ENCODE measurements around the gene FAM120B. TPM values are rescaled to one million over a fixed set of nuclear protein-coding genes. Genes with fewer than 3 reads are reported as not detected.

FAM120B gene
- total RNA-seq, 1 experiment from 2014 or later = 16.7 TPM

GRCh38 chr6:170447561-170447930 is 141.0 kb downstream of the FAM120B start:
- no CpG with 5 or more reads among the region's 14 CpGs for WGBS (ENCODE audit: extremely low coverage, insufficient read length, low lambda C conversion rate)
- H3K27me3 ChIP-seq (ENCODE audit: insufficient read depth, low read length) = no peaks in the 10 kb centered on the region

More at GRCh38 chr6:170447561-170447930, 141.0 kb downstream of the FAM120B start:
- H3K27ac ChIP-seq (ENCODE audit: insufficient read length, low read depth, low read length) = no peak overlapping the region
- no peak overlapping the region for H4K91ac ChIP-seq (ENCODE audit: insufficient read length, low read depth, low read length)
- H3K14ac ChIP-seq (ENCODE audit: insufficient read depth, low read length) = no peak overlapping the region; the same call in 1 of the 2 replicates
- H2BK120ac ChIP-seq (ENCODE audit: low read depth, low read length, poor library complexity, severe bottlenecking) = no peak overlapping the region
- H3T11ph ChIP-seq (ENCODE audit: low read length) = no peak overlapping the region
- H3K9ac ChIP-seq (ENCODE audit: extremely low read depth, insufficient read length, low read length) = no peak overlapping the region
- no peak overlapping the region for H2BK5ac ChIP-seq (ENCODE audit: insufficient read length, low read length)
- no peak overlapping the region for H3K56ac ChIP-seq (ENCODE audit: insufficient read length, low read depth, low read length)
- H3K79me2 ChIP-seq (ENCODE audit: insufficient read depth, low read length) = no peaks in the 10 kb centered on the region
- no peak overlapping the region for H2BK20ac ChIP-seq (ENCODE audit: low read depth, low read length, poor library complexity, severe bottlenecking)
- DNase-seq = no peak
- H3K23ac ChIP-seq (ENCODE audit: insufficient read length, low read depth, low read length) = no peak overlapping the region
- H3K4me1 Mint-ChIP-seq = peaks cover 0 to 8% of the 10 kb centered on the region in 2 experiments; a peak in 3 of 4 replicates
- no peak overlapping the region for H2BK15ac ChIP-seq (ENCODE audit: low read depth, low read length)
- H3K4ac ChIP-seq (ENCODE audit: low read depth, low read length) = no peak overlapping the region
- no peaks in the 10 kb centered on the region for H3K79me1 ChIP-seq (ENCODE audit: insufficient read depth, low read depth, low read length, poor library complexity, severe bottlenecking)
- H3K23me2 ChIP-seq (ENCODE audit: insufficient read length, low read depth, low read length, poor library complexity, severe bottlenecking) = no peaks in the 10 kb centered on the region
- no peak overlapping the region for H2AK5ac ChIP-seq (ENCODE audit: insufficient read length, low read length)
- no peak overlapping the region for H3K18ac ChIP-seq (ENCODE audit: insufficient read length, low read depth, low read length)
- H4K5ac ChIP-seq (ENCODE audit: insufficient read length, low read depth, low read length) = no peak overlapping the region
- H3K4me3 Mint-ChIP-seq = no peak overlapping the region
- H3K27ac Mint-ChIP-seq = no peak overlapping the region
- H2BK12ac ChIP-seq (ENCODE audit: insufficient read length, low read depth, low read length) = no peak overlapping the region
- no peak overlapping the region for H3K4me2 ChIP-seq (ENCODE audit: insufficient read depth, insufficient read length, low read length)
- H2AFZ ChIP-seq (ENCODE audit: low read length) = no peak overlapping the region
- no peaks in the 10 kb centered on the region for H4K20me1 ChIP-seq (ENCODE audit: control insufficient read depth, insufficient read depth, insufficient read length)
- peaks cover 4% of the 10 kb centered on the region for H3K27me3 Mint-ChIP-seq (ENCODE audit: low read depth)
- TF ChIP-seq CTCF (conservative IDR thresholded peaks at IDR 0.05) = no peak
- H3K9me3 Mint-ChIP-seq = peaks cover 0 to 6% of the 10 kb centered on the region in 2 experiments; a peak in 4 of 5 replicates
- H3K9me3 ChIP-seq (ENCODE audit: control insufficient read depth, low read depth, low read length) = no peaks in the 10 kb centered on the region
- no peaks in the 10 kb centered on the region for H3K4me1 ChIP-seq (ENCODE audit: insufficient read depth, low read length)
- H3K36me3 Mint-ChIP-seq (ENCODE audit: insufficient read depth in 1 of 3, low read depth in 3 of 3) = no peaks in the 10 kb centered on the region
- H4K8ac ChIP-seq (replicated peaks; ENCODE audit: insufficient read length, low read depth, low read length) = no peak overlapping the region

All from H9 (cell line).